Measurements from ENCODE around the gene ESR2.

GRCh38 chr14:64110802-64111201 is 183.4 kb downstream of the ESR2 start:
- TF ChIP-seq POLR2AphosphoS5 (IDR thresholded peaks at IDR 0.05; ENCODE audit: low read depth, low read length) (no peak), POLR2A (IDR thresholded peaks at IDR 0.05; ENCODE audit: low read depth, low read length) (no peak)
